Stimulated activated CD4-positive, alpha-beta T cell treated with anti-CD3 and anti-CD28 coated beads, Interleukin-2, amount 100 ng/mL, for 4 hours (primary cell): Measurements from ENCODE around the gene GYG1.

Experiments used
- DNase-seq: peaks from one replicate; pipeline ENCODE4 v3.0.0-alpha.2; 2020; ENCODE audit warnings: low read depth

Gene GYG1

DNA sequence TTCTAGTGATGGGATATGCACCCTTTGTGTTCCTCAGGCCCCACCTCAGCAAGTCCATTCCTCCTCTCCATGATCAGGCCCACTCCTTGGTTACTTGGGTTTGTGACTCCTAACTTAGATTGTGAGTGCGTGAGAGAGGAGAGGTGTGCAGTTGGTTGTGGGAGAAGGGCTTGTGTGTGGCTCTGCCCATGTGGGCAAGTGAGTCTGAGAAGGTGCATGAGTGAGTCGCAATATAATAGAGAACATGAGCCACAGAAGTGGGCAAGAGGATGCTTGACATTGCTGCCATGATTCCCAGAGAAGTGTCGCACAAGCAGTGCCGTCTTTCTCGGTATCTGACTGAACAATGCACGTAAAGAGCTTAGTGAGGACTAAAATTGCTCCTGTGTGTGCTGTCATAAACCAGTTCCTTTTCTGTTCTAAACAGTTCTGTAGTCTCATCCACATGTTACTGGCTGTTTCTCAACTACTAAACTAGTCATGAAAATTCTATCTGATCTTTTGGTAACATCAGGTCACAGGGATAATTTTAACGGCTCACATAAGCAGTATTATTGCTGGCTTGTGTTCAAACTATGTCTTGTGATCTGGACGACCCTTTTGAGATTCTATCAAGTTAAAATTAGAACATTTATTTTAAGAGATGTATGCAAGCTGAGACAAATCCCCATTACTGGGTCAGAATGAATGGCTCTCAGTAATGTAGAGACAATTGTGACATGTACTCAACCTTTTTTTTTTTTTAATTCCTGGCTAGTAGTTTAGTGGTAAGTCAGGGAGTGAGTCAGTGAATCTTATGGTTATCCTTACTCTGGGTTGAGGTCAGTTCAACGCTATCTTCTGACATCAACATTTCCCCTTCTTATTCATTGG, 25.6 kb downstream of the GYG1 start:
- no peak for DNase-seq

DNA sequence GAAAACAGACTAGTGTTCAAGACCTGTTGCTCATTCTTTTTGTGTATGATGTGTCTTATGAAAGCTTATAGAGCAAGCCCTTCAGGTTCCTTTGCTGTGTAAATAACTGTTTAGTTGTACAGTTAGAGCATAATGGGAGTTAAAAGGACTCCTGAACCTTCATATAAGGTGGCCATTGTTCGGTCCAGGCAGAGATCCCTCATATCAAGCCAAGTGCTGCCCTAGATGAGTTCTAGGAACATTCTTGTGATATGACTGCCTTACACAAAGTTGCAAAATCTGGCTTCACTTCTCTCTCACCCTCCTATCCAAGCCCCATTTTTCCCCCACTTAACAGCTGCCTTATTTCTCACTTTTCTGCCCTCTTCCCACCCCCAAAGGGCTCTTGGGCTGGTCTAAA, 26.9 kb downstream of the GYG1 start:
- no peak for DNase-seq

DNA sequence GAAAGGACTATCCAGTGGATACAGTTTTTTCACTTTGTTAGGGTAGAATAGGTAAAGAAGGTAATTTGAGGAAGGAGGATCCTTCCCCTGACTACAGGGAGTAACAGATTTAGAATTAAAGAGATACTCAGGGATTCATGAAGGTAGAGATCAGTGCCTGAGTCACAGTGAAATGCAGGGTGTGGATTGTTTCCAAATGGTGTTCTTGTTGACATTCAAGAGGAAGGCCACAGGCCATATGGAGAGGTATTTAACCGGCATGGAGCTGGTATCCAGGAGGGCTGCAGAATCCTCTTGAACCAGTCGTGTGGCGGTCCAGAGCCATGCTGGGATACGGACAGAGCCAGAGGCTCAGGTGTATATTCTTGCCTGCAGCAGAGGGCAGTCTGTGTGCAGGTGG, 28.2 kb downstream of the GYG1 start:
- no peak for DNase-seq

DNA sequence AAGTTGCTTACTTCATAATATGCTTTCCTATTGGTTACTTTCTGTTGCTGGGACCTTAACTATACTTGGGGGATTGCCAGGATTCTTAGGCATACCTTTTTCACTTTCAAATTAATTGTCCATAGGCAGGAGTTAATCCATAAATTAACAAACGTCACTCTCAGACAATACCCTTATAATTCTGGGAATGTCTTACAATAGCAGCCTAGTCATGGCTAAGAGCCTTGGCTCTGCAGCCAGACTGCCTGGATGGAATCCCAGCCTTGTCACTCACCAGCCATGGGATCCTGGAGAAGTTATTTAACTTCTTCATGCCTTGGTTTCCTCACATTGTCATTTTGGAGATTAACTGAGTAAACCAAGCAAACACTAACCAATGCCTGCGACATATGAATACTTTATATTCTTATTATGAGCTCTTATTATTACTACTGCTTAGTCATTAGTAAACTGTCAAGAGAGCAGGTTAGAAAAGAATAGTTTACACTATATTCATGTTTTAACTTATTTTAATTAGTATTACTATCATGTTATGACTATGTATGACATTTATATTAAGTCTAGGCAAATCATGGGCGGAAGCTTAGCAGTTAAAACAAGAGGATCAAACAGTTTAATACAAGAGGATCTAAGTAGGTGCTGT, 29.0 kb downstream of the GYG1 start:
- no peak for DNase-seq

DNA sequence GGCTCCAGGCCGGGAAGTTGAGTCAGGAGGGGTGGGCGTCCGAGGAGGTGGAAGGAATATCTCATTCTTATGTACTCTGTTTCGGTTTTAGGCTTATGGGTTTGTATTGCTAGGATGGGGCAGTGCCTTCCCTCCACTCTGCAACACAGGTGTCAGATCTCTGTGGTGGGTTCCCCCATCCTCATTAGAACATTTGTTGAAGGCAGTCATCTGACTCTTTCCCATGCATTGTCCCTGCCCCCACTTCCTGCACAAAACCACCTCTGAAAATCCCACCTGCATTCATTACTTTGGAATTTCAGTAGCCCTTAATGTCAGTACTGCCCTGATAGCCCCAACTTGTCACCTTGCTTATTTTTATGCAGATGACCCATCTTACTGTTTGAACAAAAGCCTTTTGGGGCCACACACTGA, 29.5 kb downstream of the GYG1 start:
- DNase-seq, result no peak

DNA sequence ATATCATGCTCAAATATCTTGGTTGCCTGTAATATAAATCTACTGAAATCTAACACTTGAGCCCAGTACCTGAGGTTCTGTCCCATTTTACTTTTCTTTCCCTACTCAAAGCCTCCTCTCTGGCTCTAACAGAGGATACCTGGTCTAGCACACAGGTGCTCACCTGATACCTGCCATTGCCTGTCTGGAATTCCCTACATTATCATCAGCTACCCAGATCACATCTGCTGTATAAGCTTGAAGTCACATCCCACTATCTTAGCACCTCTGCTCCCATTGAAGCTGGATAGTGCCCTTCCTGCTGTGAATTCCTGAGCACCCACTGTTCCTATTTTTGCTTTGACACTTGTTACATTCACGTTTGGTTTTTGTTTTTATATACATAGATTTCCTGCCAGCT, 30.5 kb downstream of the GYG1 start:
- DNase-seq, result no peak

DNA sequence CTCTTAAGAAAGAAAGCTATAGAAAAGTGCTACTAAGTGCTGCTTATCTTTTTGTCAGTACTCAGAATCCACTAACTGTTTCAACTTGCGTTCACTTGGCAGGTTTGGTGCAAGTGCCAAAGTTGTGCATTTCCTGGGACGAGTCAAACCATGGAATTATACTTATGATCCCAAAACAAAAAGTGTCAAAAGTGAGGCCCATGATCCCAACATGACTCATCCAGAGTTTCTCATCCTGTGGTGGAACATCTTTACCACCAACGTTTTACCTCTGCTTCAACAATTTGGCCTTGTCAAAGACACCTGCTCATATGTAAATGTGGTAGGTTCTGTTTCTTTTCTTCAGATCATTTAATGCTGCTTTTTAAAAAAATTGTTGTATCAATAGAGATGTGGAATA, 32.6 kb downstream of the GYG1 start:
- DNase-seq, result no peak

DNA sequence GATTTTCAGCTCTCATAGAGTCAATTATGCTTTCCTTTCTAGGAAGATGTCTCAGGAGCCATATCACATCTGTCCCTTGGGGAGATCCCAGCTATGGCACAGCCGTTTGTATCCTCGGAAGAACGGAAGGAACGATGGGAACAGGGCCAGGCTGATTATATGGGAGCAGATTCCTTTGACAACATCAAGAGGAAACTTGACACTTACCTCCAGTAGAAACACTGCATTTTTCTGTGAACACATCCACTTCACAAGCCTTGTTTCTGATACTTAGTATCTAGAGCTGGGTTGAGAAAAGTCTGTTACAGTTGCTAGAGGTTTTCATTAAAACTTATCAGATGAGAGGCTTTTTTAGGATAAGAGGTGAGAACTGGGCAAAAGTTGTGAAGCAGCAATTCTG, 35.4 kb downstream of the GYG1 start:
- no peak for DNase-seq

DNA sequence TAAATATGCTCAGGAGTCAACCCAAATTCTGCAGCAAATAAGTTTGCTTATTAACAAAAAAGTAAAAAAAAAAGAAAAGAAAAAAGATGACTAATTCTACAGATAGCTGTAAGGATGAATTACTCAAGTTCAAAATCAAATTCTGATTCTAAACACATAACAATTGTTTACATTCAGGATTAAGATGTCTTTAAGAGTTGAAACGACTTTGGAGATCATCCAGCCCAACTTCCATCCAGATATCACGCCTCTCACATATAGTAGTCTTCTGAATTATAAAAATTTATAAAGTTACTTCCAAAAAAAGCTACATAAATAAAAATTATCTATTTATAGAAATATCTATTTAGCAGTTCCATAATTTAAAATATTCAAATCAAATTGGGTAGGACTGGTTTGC, 39.8 kb downstream of the GYG1 start:
- no peak for DNase-seq

DNA sequence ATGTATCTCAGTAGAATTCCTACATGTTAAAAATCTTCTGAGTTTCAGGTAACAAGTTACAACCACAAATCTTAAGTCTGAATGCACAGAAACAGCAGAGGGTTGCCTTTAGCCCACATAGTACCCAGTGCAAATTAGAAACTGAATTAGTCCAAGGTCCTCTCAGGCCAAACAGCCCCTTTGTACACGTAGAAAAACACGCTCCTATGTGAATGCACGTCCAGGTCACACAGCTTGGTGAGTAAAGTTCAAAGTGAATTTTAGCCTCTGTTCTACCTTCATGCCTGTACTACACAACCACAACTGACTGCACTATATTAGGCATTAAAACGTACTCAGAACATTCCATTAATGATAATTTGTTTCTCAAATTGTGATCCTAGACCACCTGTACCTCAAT, 46.3 kb downstream of the GYG1 start:
- DNase-seq, result no peak

DNA sequence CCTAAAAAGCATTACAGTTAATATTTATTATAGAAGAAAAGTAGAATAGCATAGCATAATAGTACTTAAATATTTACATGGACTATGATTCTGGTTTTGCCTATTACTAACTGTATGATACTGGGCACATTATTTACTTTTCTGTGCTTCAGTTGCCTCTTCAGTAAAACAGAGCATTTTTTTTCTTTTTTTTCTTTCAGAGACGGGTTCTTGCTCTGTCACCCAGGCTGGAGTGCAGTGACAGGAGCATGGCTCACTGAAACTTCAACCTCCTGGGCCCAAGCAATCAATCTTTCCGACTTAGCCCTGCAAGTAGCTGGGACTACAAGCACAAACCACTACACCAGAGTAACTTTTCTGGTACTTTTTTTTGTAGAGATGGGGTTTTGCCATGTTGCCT, 47.0 kb downstream of the GYG1 start:
- no peak for DNase-seq

DNA sequence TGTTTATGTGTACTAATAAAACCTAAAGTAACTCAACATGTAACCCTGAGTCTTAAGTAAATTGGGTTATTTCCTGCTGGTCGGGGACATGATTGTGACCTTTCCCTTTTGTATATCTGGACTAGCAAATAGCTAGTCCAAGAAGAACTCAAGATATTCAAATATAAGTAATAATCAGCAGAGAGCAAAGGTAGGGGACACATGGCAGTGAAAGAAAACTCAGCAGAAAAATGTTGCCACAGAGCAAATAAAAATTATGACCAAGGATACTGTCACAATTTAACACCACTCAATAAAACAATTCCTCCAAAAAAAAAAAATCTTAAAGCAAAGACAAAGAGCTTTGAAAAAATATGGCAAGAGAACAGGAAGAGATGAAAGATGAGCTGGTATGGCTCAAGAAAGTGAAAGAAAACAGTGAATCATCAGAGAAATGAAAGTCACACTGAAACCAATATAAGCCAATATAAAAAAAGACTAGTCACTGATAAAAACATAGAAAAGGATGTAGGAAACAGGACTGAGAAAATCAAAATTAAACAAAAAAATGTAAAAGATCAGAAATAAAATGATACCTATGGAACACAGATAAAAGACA, 51.5 kb downstream of the GYG1 start:
- no peak for DNase-seq

DNA sequence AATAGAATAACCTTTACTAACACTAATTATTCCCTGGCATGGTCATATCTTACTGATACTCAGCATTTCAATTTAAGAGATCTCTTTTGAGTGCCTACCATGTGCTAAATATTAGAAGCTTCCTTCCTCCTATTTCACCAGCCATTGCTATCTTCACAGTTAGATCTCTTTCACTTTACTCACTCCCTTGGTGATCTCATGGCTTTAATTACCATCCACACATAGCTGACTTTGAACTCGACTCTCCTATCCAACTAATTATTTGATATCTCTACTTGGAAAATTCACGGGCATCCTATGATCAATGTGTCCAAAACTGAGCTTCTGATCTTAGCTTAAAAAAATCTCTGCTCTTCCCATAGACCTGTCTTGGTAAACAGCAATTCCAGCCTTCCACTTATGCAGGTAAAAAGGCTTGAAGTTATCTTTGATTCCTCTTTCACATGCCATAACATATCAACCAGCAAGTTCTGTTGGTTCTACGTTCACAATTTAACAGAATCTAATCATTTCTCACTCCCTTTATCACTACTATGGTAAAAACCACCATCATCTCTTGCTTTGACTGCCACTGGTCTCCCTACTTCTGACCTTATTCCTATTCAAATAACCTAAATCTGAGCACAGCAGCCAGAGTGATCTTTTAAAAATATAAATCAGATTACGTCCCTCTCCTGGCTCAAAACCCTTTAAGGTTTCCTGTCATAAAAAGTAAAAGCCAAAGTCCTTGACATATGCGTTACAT, 53.2 kb downstream of the GYG1 start:
- no peak for DNase-seq

DNA sequence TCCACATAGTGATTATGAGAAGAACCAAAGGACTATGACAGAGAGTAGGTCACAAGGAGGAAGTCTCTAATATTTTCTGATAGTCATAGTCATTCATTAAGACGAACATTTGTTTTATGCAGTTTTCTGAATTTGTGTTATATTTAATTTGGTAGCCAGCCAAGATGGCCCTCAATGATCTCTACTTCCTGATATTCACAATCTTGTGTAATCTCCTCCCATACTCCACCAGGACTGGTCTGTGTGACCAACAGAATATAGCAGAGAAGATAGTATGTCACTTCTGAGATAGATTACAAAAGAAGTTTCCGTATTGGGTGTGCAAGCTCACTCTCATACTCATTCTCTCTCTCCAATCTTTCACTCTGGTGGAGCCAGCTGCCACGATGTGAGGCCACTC, 64.2 kb downstream of the GYG1 start:
- DNase-seq, result no peak

DNA sequence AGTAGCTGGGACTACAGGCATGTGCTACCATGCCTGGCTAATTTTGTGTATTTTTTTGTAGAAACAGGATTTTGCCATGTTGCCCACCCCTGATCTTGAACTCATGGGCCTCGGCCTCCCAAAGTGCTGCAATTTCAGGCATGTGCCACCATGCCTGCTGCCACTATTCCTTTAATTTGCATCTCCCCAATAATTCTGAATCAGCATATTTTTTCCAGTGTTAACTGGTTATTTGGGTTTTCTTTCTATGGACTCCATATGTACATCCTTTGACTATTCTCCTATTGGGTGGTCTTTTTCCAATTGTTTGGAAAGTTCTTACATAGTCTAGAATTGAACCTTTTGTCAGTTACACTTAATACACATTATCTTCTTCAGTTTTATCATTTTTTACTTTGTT, 66.9 kb downstream of the GYG1 start:
- no peak for DNase-seq

DNA sequence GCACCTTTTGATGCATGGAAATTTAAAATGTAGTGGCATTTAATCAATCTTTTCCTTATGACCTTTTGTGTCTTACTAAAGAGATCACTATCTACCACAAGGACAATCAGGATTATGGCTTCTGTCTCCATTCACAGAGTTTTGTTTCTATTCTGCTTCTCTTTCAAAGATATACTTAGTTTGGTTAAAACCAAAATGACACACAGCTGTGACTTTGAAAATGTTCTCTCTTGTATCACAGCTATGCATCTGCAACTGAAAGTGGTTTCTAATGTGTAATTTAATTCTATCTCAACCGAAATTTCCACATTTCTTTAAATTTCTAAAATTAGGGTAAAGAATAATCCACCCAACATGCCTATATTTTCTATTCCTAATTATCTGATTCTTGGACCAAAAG, 67.3 kb downstream of the GYG1 start:
- no peak for DNase-seq

DNA sequence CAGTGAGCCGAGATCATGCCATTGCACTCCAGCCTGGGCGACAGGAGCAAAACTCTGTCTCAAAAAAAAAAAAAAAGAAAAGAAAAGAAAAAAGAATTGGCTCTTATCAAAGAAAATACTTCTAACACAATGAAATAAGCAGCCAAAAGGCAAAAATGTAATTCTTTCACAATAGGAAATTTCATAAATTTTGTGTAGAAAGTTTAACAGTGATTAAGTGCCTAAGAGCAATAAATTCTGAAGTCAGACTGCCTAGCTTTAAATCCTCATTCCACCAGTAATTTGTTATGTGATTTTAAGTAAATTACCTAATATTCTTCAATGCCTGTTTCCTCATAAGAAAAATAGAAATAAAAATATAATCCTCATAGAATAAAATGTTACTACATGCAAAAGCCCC, 70.4 kb downstream of the GYG1 start:
- no peak for DNase-seq

DNA sequence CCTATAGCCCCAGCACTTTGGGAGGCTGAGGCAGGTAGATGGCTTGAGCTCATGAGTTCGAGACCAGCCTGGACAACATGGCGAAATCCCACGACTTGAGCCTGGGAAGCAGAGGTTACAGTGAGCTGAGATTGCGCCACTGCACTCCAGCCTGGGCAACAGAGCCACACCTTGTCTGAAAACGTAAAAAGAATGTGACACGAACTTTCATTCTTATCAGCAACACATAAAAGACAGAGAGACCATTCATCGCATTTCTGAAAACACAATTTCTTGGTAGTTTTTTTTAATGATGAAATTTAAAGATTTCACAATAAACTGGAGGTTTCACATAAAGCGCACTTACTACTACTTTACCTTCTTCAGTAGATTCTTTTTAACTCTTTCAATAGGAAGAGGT, 76.5 kb downstream of the GYG1 start:
- no peak for DNase-seq
